Neural cell (in vitro differentiated cells): ENCODE results near the gene PCDHB2. TPM values are rescaled to one million over a fixed set of nuclear protein-coding genes. Genes with fewer than 3 reads are reported as not detected.

ENCODE experiments used
- H2AFZ ChIP-seq: fragments of 200-600, 300-800 bp; sonication (generic), shearing (Covaris generic); 2 replicates; pipeline ENCODE4 v1.6.0; 2014; ENCODE audit warnings: low read depth, mild to moderate bottlenecking, antibody characterized with exemption, low read length, moderate library complexity
- H3F3A ChIP-seq: fragments of 200-600 bp; shearing (Covaris generic); 2 replicates; pipeline ENCODE4 v1.6.1; 2016; ENCODE audit warnings: mild to moderate bottlenecking, moderate library complexity, mixed read lengths, antibody characterized with exemption, low read length; ENCODE audit not compliant: insufficient read depth, poor library complexity, severe bottlenecking
- H3K27ac ChIP-seq: fragments of 200-600, 300-800 bp; sonication (generic), shearing (Covaris generic); 2 replicates; pipeline ENCODE4 v1.5.1; 2014; ENCODE audit warnings: mild to moderate bottlenecking, low read length, moderate library complexity
- H3K27me3 ChIP-seq: fragments of 300-800, 200-600 bp; sonication (generic), shearing (Covaris generic); 2 replicates; pipeline ENCODE4 v1.6.0; 2014; ENCODE audit warnings: mild to moderate bottlenecking, low read depth, low read length, moderate library complexity; ENCODE audit not compliant: insufficient read depth
- H3K36me3 ChIP-seq: fragments of 300-800, 200-600 bp; sonication (generic), shearing (Covaris generic); 2 replicates; pipeline ENCODE4 v1.5.1; 2014; ENCODE audit warnings: mild to moderate bottlenecking, antibody characterized with exemption, low read length, moderate library complexity; ENCODE audit not compliant: insufficient read depth
- H3K4me2 ChIP-seq: fragments of 300-800, 200-600 bp; sonication (generic), shearing (Covaris generic); 2 replicates; pipeline ENCODE4 v1.6.0; 2014; ENCODE audit warnings: mild to moderate bottlenecking, low read length
- H3K4me3 ChIP-seq: fragments of 300-800, 200-600 bp; sonication (generic), shearing (Covaris generic); 2 replicates; pipeline ENCODE4 v1.5.1; 2014; ENCODE audit warnings: mild to moderate bottlenecking, low read length, moderate library complexity
- H3K79me2 ChIP-seq: fragments of 200-600 bp; shearing (Covaris generic); replicated peaks from 2 replicates; pipeline ENCODE4 v1.6.0; 2014; ENCODE audit warnings: mild to moderate bottlenecking, low read length, moderate library complexity; ENCODE audit not compliant: insufficient read depth
- H3K9ac ChIP-seq: fragments of 300-800, 200-600 bp; sonication (generic), shearing (Covaris generic); 2 replicates; pipeline ENCODE4 v1.6.1; 2016; ENCODE audit warnings: mild to moderate bottlenecking, low read length, mixed read lengths
- H3K9me2 ChIP-seq: fragments of 200-600 bp; shearing (Covaris generic); 2 replicates; pipeline ENCODE4 v1.6.1; 2016; ENCODE audit warnings: mild to moderate bottlenecking, low read length, mixed read lengths; ENCODE audit not compliant: insufficient read depth
- H3K9me3 ChIP-seq: fragments of 200-600, 300-800 bp; sonication (generic), shearing (Covaris generic); 2 replicates; pipeline ENCODE4 v1.6.1; 2016; ENCODE audit warnings: mild to moderate bottlenecking, mixed run types, low read length, moderate library complexity, mixed read lengths
- H4K20me1 ChIP-seq: fragments of 200-600 bp; shearing (Covaris generic); 2 replicates; pipeline ENCODE4 v1.6.1; 2016; ENCODE audit warnings: mild to moderate bottlenecking, mixed run types; ENCODE audit not compliant: insufficient read depth
- EP300 ChIP-seq: fragments of 450-650 bp; conservative IDR thresholded peaks from 2 replicates; pipeline ENCODE4 v1.6.1; 2014; ENCODE audit warnings: antibody characterized with exemption, mild to moderate bottlenecking, moderate library complexity; ENCODE audit not compliant: poor library complexity, severe bottlenecking
- EZH2 ChIP-seq: fragments of 200-600, 300-800 bp; shearing (Covaris generic), sonication (generic); IDR thresholded peaks from 2 replicates; pipeline ENCODE4 v1.6.1; 2014; ENCODE audit warnings: antibody characterized with exemption, low read length, borderline replicate concordance, mild to moderate bottlenecking; ENCODE audit not compliant: insufficient read depth, poor library complexity, severe bottlenecking
- MXI1 ChIP-seq: fragments of 450-650 bp; conservative IDR thresholded peaks from 2 replicates; pipeline ENCODE4 v1.6.1; 2014; ENCODE audit warnings: antibody characterized with exemption, mild to moderate bottlenecking; ENCODE audit not compliant: poor library complexity, severe bottlenecking
- POLR2AphosphoS5 ChIP-seq: IDR thresholded peaks from 2 replicates; pipeline ENCODE4 v1.6.1; 2012
- RAD21 ChIP-seq: fragments of 450-650 bp; conservative IDR thresholded peaks from 2 replicates; pipeline ENCODE4 v1.6.1; 2014; ENCODE audit warnings: antibody characterized with exemption, mild to moderate bottlenecking, moderate library complexity
- SMC3 ChIP-seq: fragments of 450-650 bp; conservative IDR thresholded peaks from 2 replicates; pipeline ENCODE4 v1.6.1; 2014; ENCODE audit warnings: antibody characterized with exemption, mild to moderate bottlenecking, moderate library complexity; ENCODE audit not compliant: poor library complexity
- TAF1 ChIP-seq: IDR thresholded peaks from 2 replicates; pipeline ENCODE4 v1.6.1; 2012; ENCODE audit warnings: low read depth
- polyA plus RNA-seq: library from polyadenylated mRNA; depleted of rRNA; stranded (reverse); fragments of >200 nt; gene quantifications from 2 replicates; pipeline ENCODE4 v1.2.3, GENCODE V29; 2014
- TF ChIP-seq, protein P1 (sequence below): fragments of 450-650 bp; IDR thresholded peaks from 2 replicates; pipeline ENCODE4 v1.5.1; 2014; ENCODE audit warnings: antibody characterized with exemption, mild to moderate bottlenecking, moderate library complexity; ENCODE audit not compliant: poor library complexity, severe bottlenecking
- TF ChIP-seq, protein P2 (sequence below): IDR thresholded peaks from 2 replicates; pipeline ENCODE4 v1.6.1; 2012; ENCODE audit warnings: borderline replicate concordance

Gene PCDHB2
- polyA plus RNA-seq, 1 donor from 2014 or later = 103 TPM

DNA sequence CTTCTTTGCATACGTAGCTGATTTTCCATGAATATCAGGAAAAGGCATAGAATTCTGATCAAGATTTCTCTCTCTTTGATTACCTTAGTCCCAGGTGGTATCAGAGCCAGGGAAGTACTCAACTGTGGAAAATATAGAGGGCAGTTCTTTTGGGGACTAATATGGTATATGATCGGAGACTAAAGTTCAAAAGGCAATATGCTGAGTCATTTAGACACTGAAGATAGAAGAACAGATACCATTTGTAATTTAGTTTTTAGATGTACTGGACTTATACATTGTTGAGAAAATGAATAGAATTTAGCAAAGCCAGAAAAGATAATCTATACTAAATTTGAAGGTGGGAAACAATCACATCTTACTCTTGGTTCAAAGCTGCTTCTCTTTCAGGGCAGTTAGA, 10.9 kb downstream of the PCDHB2 start:
- peaks cover 52% of the 10 kb centered on the region for H3K79me2 ChIP-seq
- no peaks in the 10 kb centered on the region for H3F3A ChIP-seq
- H3K4me3 ChIP-seq = no peak overlapping the region
- H4K20me1 ChIP-seq = no peaks in the 10 kb centered on the region
- no peak overlapping the region for H3K9ac ChIP-seq
- H3K36me3 ChIP-seq = peaks cover 30% of the 10 kb centered on the region
- peaks cover 41% of the 10 kb centered on the region for H3K9me3 ChIP-seq
- H2AFZ ChIP-seq = no peak overlapping the region
- no peak overlapping the region for H3K4me2 ChIP-seq
- no peaks in the 10 kb centered on the region for H3K27me3 ChIP-seq
- H3K27ac ChIP-seq = no peak overlapping the region
- no peaks in the 10 kb centered on the region for H3K9me2 ChIP-seq
- TF ChIP-seq TAF1 = no peak
- TF ChIP-seq SMC3 = no peak
- TF ChIP-seq MXI1 = no peak
- TF ChIP-seq EP300 = no peak
- no peak for TF ChIP-seq EZH2

DNA sequence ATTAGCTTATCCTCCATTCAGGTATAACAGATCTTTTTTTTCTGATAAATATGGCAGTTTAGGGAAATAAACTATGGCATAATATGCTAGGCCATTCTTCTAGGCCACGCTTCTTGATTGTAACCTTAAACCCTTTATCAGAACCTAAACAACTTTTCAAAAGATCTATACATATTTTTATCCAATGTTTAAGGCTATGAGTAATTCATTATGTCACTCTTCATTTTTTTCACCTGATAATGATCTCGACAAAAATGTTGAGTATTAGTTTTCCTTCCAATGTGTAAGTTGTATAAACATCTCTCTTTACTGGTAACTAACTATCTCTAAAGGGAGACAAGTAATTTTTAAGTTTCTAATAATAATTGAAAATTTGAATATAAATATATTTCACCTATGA, 24.8 kb downstream of the PCDHB2 start:
- TF ChIP-seq EZH2 (no peak), SMC3 (no peak), POLR2AphosphoS5 (no peak), TAF1 (no peak), RAD21 (no peak), EP300 (no peak), MXI1 (no peak)
- TF ChIP-seq, protein P1, sequence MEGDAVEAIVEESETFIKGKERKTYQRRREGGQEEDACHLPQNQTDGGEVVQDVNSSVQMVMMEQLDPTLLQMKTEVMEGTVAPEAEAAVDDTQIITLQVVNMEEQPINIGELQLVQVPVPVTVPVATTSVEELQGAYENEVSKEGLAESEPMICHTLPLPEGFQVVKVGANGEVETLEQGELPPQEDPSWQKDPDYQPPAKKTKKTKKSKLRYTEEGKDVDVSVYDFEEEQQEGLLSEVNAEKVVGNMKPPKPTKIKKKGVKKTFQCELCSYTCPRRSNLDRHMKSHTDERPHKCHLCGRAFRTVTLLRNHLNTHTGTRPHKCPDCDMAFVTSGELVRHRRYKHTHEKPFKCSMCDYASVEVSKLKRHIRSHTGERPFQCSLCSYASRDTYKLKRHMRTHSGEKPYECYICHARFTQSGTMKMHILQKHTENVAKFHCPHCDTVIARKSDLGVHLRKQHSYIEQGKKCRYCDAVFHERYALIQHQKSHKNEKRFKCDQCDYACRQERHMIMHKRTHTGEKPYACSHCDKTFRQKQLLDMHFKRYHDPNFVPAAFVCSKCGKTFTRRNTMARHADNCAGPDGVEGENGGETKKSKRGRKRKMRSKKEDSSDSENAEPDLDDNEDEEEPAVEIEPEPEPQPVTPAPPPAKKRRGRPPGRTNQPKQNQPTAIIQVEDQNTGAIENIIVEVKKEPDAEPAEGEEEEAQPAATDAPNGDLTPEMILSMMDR = no peak
- TF ChIP-seq, protein P2, sequence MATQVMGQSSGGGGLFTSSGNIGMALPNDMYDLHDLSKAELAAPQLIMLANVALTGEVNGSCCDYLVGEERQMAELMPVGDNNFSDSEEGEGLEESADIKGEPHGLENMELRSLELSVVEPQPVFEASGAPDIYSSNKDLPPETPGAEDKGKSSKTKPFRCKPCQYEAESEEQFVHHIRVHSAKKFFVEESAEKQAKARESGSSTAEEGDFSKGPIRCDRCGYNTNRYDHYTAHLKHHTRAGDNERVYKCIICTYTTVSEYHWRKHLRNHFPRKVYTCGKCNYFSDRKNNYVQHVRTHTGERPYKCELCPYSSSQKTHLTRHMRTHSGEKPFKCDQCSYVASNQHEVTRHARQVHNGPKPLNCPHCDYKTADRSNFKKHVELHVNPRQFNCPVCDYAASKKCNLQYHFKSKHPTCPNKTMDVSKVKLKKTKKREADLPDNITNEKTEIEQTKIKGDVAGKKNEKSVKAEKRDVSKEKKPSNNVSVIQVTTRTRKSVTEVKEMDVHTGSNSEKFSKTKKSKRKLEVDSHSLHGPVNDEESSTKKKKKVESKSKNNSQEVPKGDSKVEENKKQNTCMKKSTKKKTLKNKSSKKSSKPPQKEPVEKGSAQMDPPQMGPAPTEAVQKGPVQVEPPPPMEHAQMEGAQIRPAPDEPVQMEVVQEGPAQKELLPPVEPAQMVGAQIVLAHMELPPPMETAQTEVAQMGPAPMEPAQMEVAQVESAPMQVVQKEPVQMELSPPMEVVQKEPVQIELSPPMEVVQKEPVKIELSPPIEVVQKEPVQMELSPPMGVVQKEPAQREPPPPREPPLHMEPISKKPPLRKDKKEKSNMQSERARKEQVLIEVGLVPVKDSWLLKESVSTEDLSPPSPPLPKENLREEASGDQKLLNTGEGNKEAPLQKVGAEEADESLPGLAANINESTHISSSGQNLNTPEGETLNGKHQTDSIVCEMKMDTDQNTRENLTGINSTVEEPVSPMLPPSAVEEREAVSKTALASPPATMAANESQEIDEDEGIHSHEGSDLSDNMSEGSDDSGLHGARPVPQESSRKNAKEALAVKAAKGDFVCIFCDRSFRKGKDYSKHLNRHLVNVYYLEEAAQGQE = no peak
- no peak overlapping the region for H3K9ac ChIP-seq
- H3K27me3 ChIP-seq = no peaks in the 10 kb centered on the region
- no peak overlapping the region for H3K27ac ChIP-seq
- peaks cover 27% of the 10 kb centered on the region for H3K79me2 ChIP-seq
- no peaks in the 10 kb centered on the region for H3K36me3 ChIP-seq
- no peak overlapping the region for H2AFZ ChIP-seq
- no peak overlapping the region for H3K4me3 ChIP-seq
- peaks cover 21% of the 10 kb centered on the region for H3K9me3 ChIP-seq
- no peaks in the 10 kb centered on the region for H4K20me1 ChIP-seq
- H3F3A ChIP-seq = no peaks in the 10 kb centered on the region
- no peaks in the 10 kb centered on the region for H3K9me2 ChIP-seq
- no peak overlapping the region for H3K4me2 ChIP-seq

DNA sequence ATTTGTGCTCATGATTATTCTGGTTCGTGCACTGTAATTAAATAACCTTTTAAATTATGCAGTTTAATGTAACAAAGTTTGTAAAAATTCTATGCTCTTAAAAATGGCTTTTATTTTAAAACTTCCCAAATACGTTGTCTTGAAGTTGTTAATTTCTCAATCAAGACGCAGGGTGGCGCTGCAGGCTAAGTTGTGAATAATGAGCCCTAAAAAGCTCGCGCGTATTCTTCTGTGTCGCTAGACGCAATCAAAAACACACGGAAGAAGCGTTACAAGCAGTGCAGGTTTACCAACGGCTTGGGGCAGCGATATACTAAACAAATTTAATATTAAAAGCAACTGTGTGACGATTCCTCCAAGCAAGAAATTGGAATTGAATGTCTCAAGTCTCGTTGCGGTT, 27.1 kb downstream of the PCDHB2 start, which contains the start of gene PCDHB4:
PCDHB4 (plus strand) TSS at position 256 of the 400 bp plus-strand sequence. CDS start 181 bp downstream, outside the sequence.
- Histone ChIP-seq H3K4me3 (no peak within 1 kb of the TSS), H3K27me3 (no peaks in the 10 kb centered on the region), H4K20me1 (no peaks in the 10 kb centered on the region), H3K9ac (no peak within 1 kb of the TSS), H3K36me3 (no peaks in the 10 kb centered on the region), H2AFZ (no peak within 1 kb of the TSS), H3F3A (no peaks in the 10 kb centered on the region), H3K9me2 (no peaks in the 10 kb centered on the region), H3K27ac (no peak within 1 kb of the TSS), H3K4me2 (no peak within 1 kb of the TSS), H3K9me3 (peaks cover 15% of the 10 kb centered on the region), H3K79me2 (peaks cover 19% of the 10 kb centered on the region)
- TF ChIP-seq TAF1 (no peak), RAD21 (no peak), EZH2 (no peak), EP300 (no peak), MXI1 (no peak), POLR2AphosphoS5 (no peak), SMC3 (no peak)
- TF ChIP-seq, protein P1 = no peak
- TF ChIP-seq, protein P2 = no peak
